ENCODE measurements around the gene SLC41A1. TPM values are rescaled to one million over a fixed set of nuclear protein-coding genes. Genes with fewer than 3 reads are reported as not detected.

SLC41A1 gene
- total and polyA plus RNA-seq, 2 experiments from 2014 or later: 15.3 to 16.8 TPM

- Histone ChIP-seq H3K36me3 (replicated peaks; ENCODE audit: insufficient read depth, low read depth) (no peaks in the 10 kb centered on the region), H3K4me3 (no peak overlapping the region), H3K27me3 (no peaks in the 10 kb centered on the region), H3K4me2 (no peak overlapping the region), H3K9me2 (replicated peaks; ENCODE audit: insufficient read depth) (no peaks in the 10 kb centered on the region), H2AFZ (no peak overlapping the region), H3K9me3 (ENCODE audit: low read depth) (no peaks in the 10 kb centered on the region), H4K20me1 (ENCODE audit: insufficient read depth, poor library complexity, severe bottlenecking) (no peaks in the 10 kb centered on the region), H3K27ac (no peak overlapping the region), H3K4me1 (ENCODE audit: insufficient read depth) (no peaks in the 10 kb centered on the region), H3K79me2 (no peaks in the 10 kb centered on the region)
- 69% methylated on average over 5 of the region's 5 CpGs for WGBS (ENCODE audit: low lambda C conversion rate, missing lambda C conversion rate)
- DNase-seq (ENCODE audit: low spot score): no peak
- no peak for TF ChIP-seq EZH2phosphoT487 (IDR thresholded peaks at IDR 0.05; ENCODE audit: low read depth, severe bottlenecking, unreplicated experiment)
- no peak for TF ChIP-seq CTCF (IDR thresholded peaks at IDR 0.05; ENCODE audit: poor library complexity)
- TF ChIP-seq EZH2 (IDR thresholded peaks at IDR 0.05; ENCODE audit: borderline replicate concordance): no peak
Observed at GRCh38 chr1:205766038-205766437, 47.0 kb downstream of the SLC41A1 start.

- H3K4me1 ChIP-seq (ENCODE audit: insufficient read depth): no peaks in the 10 kb centered on the region
- H3K9me3 ChIP-seq (ENCODE audit: low read depth): no peaks in the 10 kb centered on the region
- H3K4me3 ChIP-seq: no peak overlapping the region
- no peaks in the 10 kb centered on the region for H3K36me3 ChIP-seq (replicated peaks; ENCODE audit: insufficient read depth, low read depth)
- H3K9me2 ChIP-seq (replicated peaks; ENCODE audit: insufficient read depth): no peaks in the 10 kb centered on the region
- no peaks in the 10 kb centered on the region for H3K79me2 ChIP-seq
- no peak for TF ChIP-seq EZH2phosphoT487 (IDR thresholded peaks at IDR 0.05; ENCODE audit: low read depth, severe bottlenecking, unreplicated experiment)
- no peak for TF ChIP-seq CTCF (IDR thresholded peaks at IDR 0.05; ENCODE audit: poor library complexity)
- no peak for TF ChIP-seq EZH2 (IDR thresholded peaks at IDR 0.05; ENCODE audit: borderline replicate concordance)
- H3K27me3 ChIP-seq: no peaks in the 10 kb centered on the region
- WGBS (ENCODE audit: low lambda C conversion rate, missing lambda C conversion rate): 91% methylated on average over 2 of the region's 2 CpGs
- DNase-seq (ENCODE audit: low spot score): no peak
- H4K20me1 ChIP-seq (ENCODE audit: insufficient read depth, poor library complexity, severe bottlenecking): no peaks in the 10 kb centered on the region
- no peak overlapping the region for H3K4me2 ChIP-seq
- no peak overlapping the region for H3K27ac ChIP-seq
- H2AFZ ChIP-seq: no peak overlapping the region
Observed at GRCh38 chr1:205764578-205764977, 48.4 kb downstream of the SLC41A1 start.

GRCh38 chr1:205763980-205764379 is 49.0 kb downstream of the SLC41A1 start:
- no peaks in the 10 kb centered on the region for H3K27me3 ChIP-seq
- H3K27ac ChIP-seq: no peak overlapping the region
- H3K36me3 ChIP-seq (replicated peaks; ENCODE audit: insufficient read depth, low read depth): no peaks in the 10 kb centered on the region
- no peak overlapping the region for H3K4me3 ChIP-seq
- H3K4me1 ChIP-seq (ENCODE audit: insufficient read depth): no peaks in the 10 kb centered on the region
- no peaks in the 10 kb centered on the region for H3K9me3 ChIP-seq (ENCODE audit: low read depth)
- H3K4me2 ChIP-seq: no peak overlapping the region
- no peak for DNase-seq (ENCODE audit: low spot score)
- no peak for TF ChIP-seq EZH2 (IDR thresholded peaks at IDR 0.05; ENCODE audit: borderline replicate concordance)
- TF ChIP-seq CTCF (IDR thresholded peaks at IDR 0.05; ENCODE audit: poor library complexity): no peak
- no peak for TF ChIP-seq EZH2phosphoT487 (IDR thresholded peaks at IDR 0.05; ENCODE audit: low read depth, severe bottlenecking, unreplicated experiment)
- H3K79me2 ChIP-seq: no peaks in the 10 kb centered on the region
- no peaks in the 10 kb centered on the region for H4K20me1 ChIP-seq (ENCODE audit: insufficient read depth, poor library complexity, severe bottlenecking)
- H2AFZ ChIP-seq: no peak overlapping the region
- H3K9me2 ChIP-seq (replicated peaks; ENCODE audit: insufficient read depth): no peaks in the 10 kb centered on the region

GRCh38 chr1:205760606-205761005 is 52.4 kb downstream of the SLC41A1 start:
- 81% methylated on average over 3 of the region's 3 CpGs for WGBS (ENCODE audit: low lambda C conversion rate, missing lambda C conversion rate)
- H3K4me1 ChIP-seq (ENCODE audit: insufficient read depth): no peaks in the 10 kb centered on the region
- no peaks in the 10 kb centered on the region for H3K79me2 ChIP-seq
- no peaks in the 10 kb centered on the region for H3K36me3 ChIP-seq (replicated peaks; ENCODE audit: insufficient read depth, low read depth)
- no peaks in the 10 kb centered on the region for H4K20me1 ChIP-seq (ENCODE audit: insufficient read depth, poor library complexity, severe bottlenecking)
- no peaks in the 10 kb centered on the region for H3K27me3 ChIP-seq
- TF ChIP-seq EZH2phosphoT487 (IDR thresholded peaks at IDR 0.05; ENCODE audit: low read depth, severe bottlenecking, unreplicated experiment): no peak
- TF ChIP-seq EZH2 (IDR thresholded peaks at IDR 0.05; ENCODE audit: borderline replicate concordance): no peak
- no peak for TF ChIP-seq CTCF (IDR thresholded peaks at IDR 0.05; ENCODE audit: poor library complexity)
- H2AFZ ChIP-seq: no peak overlapping the region
- DNase-seq (ENCODE audit: low spot score): no peak
- H3K4me3 ChIP-seq: no peak overlapping the region
- H3K27ac ChIP-seq: no peak overlapping the region
- H3K9me2 ChIP-seq (replicated peaks; ENCODE audit: insufficient read depth): no peaks in the 10 kb centered on the region
- H3K9me3 ChIP-seq (ENCODE audit: low read depth): no peaks in the 10 kb centered on the region
- H3K4me2 ChIP-seq: no peak overlapping the region
